Measurements from ENCODE around the gene VSIG4. TPM values are rescaled to one million over a fixed set of nuclear protein-coding genes. Genes with fewer than 3 reads are reported as not detected.

The VSIG4 gene
- total and polyA plus RNA-seq, 10 of the 15 experiments (the other 5 are each of a cell fraction or from before 2014, with no cell fraction given), result 0.05 to 0.36 TPM; not detected in 8

DNA sequence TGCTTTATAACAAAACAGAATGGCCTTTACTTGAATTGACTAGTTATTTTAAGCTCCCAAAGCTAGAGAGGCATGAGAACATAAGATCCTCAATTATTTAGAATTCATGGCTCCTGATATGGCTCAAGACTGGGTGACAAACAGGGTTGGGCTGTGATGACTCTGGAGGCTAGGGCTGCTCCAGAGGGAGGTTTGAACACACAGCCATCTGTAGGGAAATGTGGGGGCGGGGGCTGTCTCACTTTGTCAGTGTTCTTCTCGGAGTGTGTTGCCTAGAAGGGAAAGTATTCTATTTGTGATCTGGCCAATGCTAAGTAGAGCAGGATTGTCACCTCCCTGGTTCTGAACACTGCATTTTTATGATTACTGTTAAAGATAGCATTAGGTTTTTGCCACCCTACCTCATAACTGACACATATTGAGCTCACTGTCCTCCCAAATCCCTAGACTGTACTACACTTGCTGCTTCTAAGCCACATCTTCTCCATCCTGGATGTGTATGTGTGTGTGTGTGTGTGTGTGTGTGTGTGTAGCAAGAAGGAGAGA, 45.9 kb downstream of the VSIG4 start:
- H3K27me3 ChIP-seq (replicated peaks in 1 of 2; ENCODE audit: control insufficient read depth in 2 of 2, insufficient read depth in 2 of 2, low read length in 1 of 2), result no peaks in the 10 kb centered on the region
- POLR2A ChIA-PET, result no interaction called here
- no peaks in the 10 kb centered on the region for H3K9me3 ChIP-seq (replicated peaks; ENCODE audit: control insufficient read depth, insufficient read depth, low read length)
- SMC1A ChIA-PET (ENCODE audit: uncharacterized antibody, unreplicated experiment), result interaction anchor here (0.6 to 1.4 kb wide), 3 partner anchors 10 to 24 kb away, joined by 3 to 7 read pairs (median 3); no protein-coding TSS in a partner anchor
- H3K9ac ChIP-seq (ENCODE audit: control insufficient read depth, insufficient read depth, low read length), result no peak overlapping the region
- DNase-seq (ENCODE audit: low read depth, low spot score) (no peak), FAIRE-seq (no peak), ATAC-seq (no peak)
- no peaks in the 10 kb centered on the region for H3K4me1 ChIP-seq (ENCODE audit: control insufficient read depth, insufficient read depth, low read length)
- in situ Hi-C loops (cut with MboI), result no loop called here
- RAD21 ChIA-PET (ENCODE audit: unreplicated experiment), result no interaction called here
- TF ChIP-seq TCF12 (IDR thresholded peaks at IDR 0.05; ENCODE audit: low read depth, low read length) (no peak), ETV6 (conservative IDR thresholded peaks at IDR 0.05 in 1 of 2, IDR thresholded peaks at IDR 0.05 in 1 of 2; ENCODE audit: borderline replicate concordance in 1 of 2, low read depth in 1 of 2) (no peak), PAX5 (IDR thresholded peaks at IDR 0.05; ENCODE audit: borderline replicate concordance, low read depth, low read length) (no peak), ZNF217 (IDR thresholded peaks at IDR 0.05) (no peak), EGR1 (IDR thresholded peaks at IDR 0.05; ENCODE audit: borderline replicate concordance in 1 of 2, low read depth in 2 of 2, low read length in 2 of 2) (peak in 1 of 2 experiments; percentile 28; a peak in 1 of 3 replicates), CREB1 (IDR thresholded peaks at IDR 0.05; ENCODE audit: low read depth) (no peak), GABPA (IDR thresholded peaks at IDR 0.05; ENCODE audit: low read depth) (no peak)
- H3K79me2 ChIP-seq (ENCODE audit: control insufficient read depth, insufficient read depth, low read length), result no peaks in the 10 kb centered on the region
- H4K20me1 ChIP-seq (ENCODE audit: control insufficient read depth, insufficient read depth), result no peaks in the 10 kb centered on the region
- CTCF ChIA-PET, result interaction anchor here (1.4 kb wide), 1 partner anchor 37 kb away, joined by 5 read pairs; no protein-coding TSS in a partner anchor
- H3K4me3 ChIP-seq, result no peak overlapping the region
- H2AFZ ChIP-seq (ENCODE audit: control insufficient read depth, low read depth, low read length), result no peak overlapping the region
- no peak overlapping the region for H3K27ac ChIP-seq (ENCODE audit: control insufficient read depth, insufficient read depth)
- no peak overlapping the region for H3K4me2 ChIP-seq (ENCODE audit: control insufficient read depth, insufficient read depth)
- H3K36me3 ChIP-seq (ENCODE audit: control insufficient read depth in 2 of 2, insufficient read depth in 2 of 2, low read length in 1 of 2), result no peaks in the 10 kb centered on the region
- WGBS (ENCODE audit: insufficient coverage, insufficient replicate concordance, low lambda C conversion rate, missing lambda C conversion rate), result 64% methylated on average over 2 of the region's 2 CpGs
- intact Hi-C loops (cut with micrococcal nuclease; ENCODE audit: unreplicated experiment), result no loop called here
- no TSS peak for BruUV-seq (replicated peaks)

DNA sequence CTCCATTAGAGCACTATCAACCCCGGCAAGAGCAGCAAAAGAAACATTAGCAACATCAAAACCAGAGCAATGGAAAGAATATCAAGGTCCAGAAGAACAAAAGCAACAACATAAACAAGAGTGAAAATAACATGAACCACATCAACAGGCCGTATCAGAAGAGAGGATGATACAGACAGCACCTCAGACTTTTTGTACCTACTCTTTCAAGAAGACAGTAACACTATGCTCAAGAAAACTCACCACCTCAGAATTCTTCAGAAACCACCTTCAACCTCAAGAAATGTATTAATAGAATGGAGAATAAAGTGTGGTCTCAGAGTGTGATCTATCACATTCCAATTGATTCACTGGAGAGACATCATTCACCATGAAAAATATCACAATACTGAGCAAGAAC, 46.5 kb downstream of the VSIG4 start:
- H3K4me3 ChIP-seq, result no peak overlapping the region
- no peaks in the 10 kb centered on the region for H3K36me3 ChIP-seq (ENCODE audit: control insufficient read depth in 2 of 2, insufficient read depth in 2 of 2, low read length in 1 of 2)
- no peaks in the 10 kb centered on the region for H3K4me1 ChIP-seq (ENCODE audit: control insufficient read depth, insufficient read depth, low read length)
- no peaks in the 10 kb centered on the region for H3K27me3 ChIP-seq (replicated peaks in 1 of 2; ENCODE audit: control insufficient read depth in 2 of 2, insufficient read depth in 2 of 2, low read length in 1 of 2)
- H2AFZ ChIP-seq (ENCODE audit: control insufficient read depth, low read depth, low read length), result no peak overlapping the region
- no peak overlapping the region for H3K9ac ChIP-seq (ENCODE audit: control insufficient read depth, insufficient read depth, low read length)
- ChIA-PET CTCF (interaction anchor here (1.0 to 1.1 kb wide), 2 partner anchors 27 to 248 kb away, joined by 3 to 4 read pairs; no protein-coding TSS in a partner anchor), RAD21 (ENCODE audit: unreplicated experiment) (interaction anchor here (0.5 kb wide), 1 partner anchor 396 kb away, joined by 3 read pairs; no protein-coding TSS in a partner anchor), SMC1A (ENCODE audit: uncharacterized antibody, unreplicated experiment) (interaction anchor here (1.4 kb wide), 1 partner anchor 11 kb away, joined by 3 read pairs; no protein-coding TSS in a partner anchor), POLR2A (interaction anchor here (0.9 kb wide), 1 partner anchor 24 kb away, joined by 3 read pairs; no protein-coding TSS in a partner anchor)
- DNase-seq (ENCODE audit: low read depth, low spot score), result no peak
- in situ Hi-C loops (cut with MboI) (no loop called here), intact Hi-C loops (cut with micrococcal nuclease; ENCODE audit: unreplicated experiment) (no loop called here)
- no peak overlapping the region for H3K4me2 ChIP-seq (ENCODE audit: control insufficient read depth, insufficient read depth)
- no peaks in the 10 kb centered on the region for H3K79me2 ChIP-seq (ENCODE audit: control insufficient read depth, insufficient read depth, low read length)
- no peak for ATAC-seq
- H4K20me1 ChIP-seq (ENCODE audit: control insufficient read depth, insufficient read depth), result no peaks in the 10 kb centered on the region
- H3K9me3 ChIP-seq (replicated peaks; ENCODE audit: control insufficient read depth, insufficient read depth, low read length), result no peaks in the 10 kb centered on the region
- WGBS (ENCODE audit: insufficient coverage, insufficient replicate concordance, low lambda C conversion rate, missing lambda C conversion rate), result 66% methylated on average over 2 of the region's 2 CpGs
- no peak overlapping the region for H3K27ac ChIP-seq (ENCODE audit: control insufficient read depth, insufficient read depth)
- FAIRE-seq, result no peak
- BruUV-seq (replicated peaks), result no TSS peak
- TF ChIP-seq, protein P1, sequence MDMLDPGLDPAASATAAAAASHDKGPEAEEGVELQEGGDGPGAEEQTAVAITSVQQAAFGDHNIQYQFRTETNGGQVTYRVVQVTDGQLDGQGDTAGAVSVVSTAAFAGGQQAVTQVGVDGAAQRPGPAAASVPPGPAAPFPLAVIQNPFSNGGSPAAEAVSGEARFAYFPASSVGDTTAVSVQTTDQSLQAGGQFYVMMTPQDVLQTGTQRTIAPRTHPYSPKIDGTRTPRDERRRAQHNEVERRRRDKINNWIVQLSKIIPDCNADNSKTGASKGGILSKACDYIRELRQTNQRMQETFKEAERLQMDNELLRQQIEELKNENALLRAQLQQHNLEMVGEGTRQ (IDR thresholded peaks at IDR 0.05; ENCODE audit: borderline replicate concordance, low read depth, low read length), result no peak
- TF ChIP-seq SREBF2 (IDR thresholded peaks at IDR 0.05; ENCODE audit: low read length), result no peak
- no peak for TF ChIP-seq SPI1 (IDR thresholded peaks at IDR 0.05; ENCODE audit: borderline replicate concordance, insufficient read depth, low read depth, low read length)
- TF ChIP-seq, protein P2, sequence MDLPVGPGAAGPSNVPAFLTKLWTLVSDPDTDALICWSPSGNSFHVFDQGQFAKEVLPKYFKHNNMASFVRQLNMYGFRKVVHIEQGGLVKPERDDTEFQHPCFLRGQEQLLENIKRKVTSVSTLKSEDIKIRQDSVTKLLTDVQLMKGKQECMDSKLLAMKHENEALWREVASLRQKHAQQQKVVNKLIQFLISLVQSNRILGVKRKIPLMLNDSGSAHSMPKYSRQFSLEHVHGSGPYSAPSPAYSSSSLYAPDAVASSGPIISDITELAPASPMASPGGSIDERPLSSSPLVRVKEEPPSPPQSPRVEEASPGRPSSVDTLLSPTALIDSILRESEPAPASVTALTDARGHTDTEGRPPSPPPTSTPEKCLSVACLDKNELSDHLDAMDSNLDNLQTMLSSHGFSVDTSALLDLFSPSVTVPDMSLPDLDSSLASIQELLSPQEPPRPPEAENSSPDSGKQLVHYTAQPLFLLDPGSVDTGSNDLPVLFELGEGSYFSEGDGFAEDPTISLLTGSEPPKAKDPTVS (IDR thresholded peaks at IDR 0.05; ENCODE audit: low read depth, low read length), result no peak
- TF ChIP-seq, protein P3, sequence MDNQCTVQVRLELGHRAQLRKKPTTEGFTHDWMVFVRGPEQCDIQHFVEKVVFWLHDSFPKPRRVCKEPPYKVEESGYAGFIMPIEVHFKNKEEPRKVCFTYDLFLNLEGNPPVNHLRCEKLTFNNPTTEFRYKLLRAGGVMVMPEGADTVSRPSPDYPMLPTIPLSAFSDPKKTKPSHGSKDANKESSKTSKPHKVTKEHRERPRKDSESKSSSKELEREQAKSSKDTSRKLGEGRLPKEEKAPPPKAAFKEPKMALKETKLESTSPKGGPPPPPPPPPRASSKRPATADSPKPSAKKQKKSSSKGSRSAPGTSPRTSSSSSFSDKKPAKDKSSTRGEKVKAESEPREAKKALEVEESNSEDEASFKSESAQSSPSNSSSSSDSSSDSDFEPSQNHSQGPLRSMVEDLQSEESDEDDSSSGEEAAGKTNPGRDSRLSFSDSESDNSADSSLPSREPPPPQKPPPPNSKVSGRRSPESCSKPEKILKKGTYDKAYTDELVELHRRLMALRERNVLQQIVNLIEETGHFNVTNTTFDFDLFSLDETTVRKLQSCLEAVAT (IDR thresholded peaks at IDR 0.05), result no peak
- no peak for TF ChIP-seq YY1 (IDR thresholded peaks at IDR 0.05; ENCODE audit: low read depth, low read length)

All from GM12878 (cell line).